Measurements from ENCODE around the gene ATP8B4. TPM values are rescaled to one million over a fixed set of nuclear protein-coding genes. Genes with fewer than 3 reads are reported as not detected.

ATP8B4 gene
- total RNA-seq, 6 experiments from 2014 or later = 0.31 to 1.6 (median 0.91) TPM

DNA sequence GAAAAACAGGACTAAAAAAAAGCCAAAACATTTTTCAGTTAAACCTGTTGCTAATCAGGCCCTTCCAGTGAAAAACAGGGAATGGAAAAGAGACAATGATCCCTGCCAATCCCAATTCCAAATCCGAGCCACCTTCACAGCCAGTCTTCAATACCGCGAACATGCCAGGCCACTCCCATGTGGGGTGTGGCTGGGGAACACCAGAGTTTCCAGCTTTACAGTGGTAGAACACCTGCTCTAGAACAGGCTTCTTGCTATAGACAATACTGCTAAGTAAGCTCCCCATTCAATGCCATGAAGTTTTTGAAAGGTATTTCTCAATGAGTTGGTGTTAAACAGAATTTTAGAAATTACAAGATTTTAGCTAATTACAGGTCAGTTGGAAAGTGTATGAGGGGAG, 228.3 kb downstream of the ATP8B4 start:
- no peak overlapping the region for H3K27ac Mint-ChIP-seq
- peaks cover 22% of the 10 kb centered on the region for H3K4me1 Mint-ChIP-seq (ENCODE audit: low read depth)
- DNase-seq = no peak
- no peaks in the 10 kb centered on the region; the same call in 1 of the 2 replicates for H3K27me3 Mint-ChIP-seq (ENCODE audit: insufficient read depth)
- no peaks in the 10 kb centered on the region; the same call in 1 of the 2 replicates for H3K36me3 Mint-ChIP-seq (ENCODE audit: low read depth)
- TF ChIP-seq, protein P1, sequence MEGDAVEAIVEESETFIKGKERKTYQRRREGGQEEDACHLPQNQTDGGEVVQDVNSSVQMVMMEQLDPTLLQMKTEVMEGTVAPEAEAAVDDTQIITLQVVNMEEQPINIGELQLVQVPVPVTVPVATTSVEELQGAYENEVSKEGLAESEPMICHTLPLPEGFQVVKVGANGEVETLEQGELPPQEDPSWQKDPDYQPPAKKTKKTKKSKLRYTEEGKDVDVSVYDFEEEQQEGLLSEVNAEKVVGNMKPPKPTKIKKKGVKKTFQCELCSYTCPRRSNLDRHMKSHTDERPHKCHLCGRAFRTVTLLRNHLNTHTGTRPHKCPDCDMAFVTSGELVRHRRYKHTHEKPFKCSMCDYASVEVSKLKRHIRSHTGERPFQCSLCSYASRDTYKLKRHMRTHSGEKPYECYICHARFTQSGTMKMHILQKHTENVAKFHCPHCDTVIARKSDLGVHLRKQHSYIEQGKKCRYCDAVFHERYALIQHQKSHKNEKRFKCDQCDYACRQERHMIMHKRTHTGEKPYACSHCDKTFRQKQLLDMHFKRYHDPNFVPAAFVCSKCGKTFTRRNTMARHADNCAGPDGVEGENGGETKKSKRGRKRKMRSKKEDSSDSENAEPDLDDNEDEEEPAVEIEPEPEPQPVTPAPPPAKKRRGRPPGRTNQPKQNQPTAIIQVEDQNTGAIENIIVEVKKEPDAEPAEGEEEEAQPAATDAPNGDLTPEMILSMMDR (IDR thresholded peaks at IDR 0.05) = no peak
- no peak overlapping the region for H3K4me3 Mint-ChIP-seq
- H3K9me3 Mint-ChIP-seq = no peaks in the 10 kb centered on the region

DNA sequence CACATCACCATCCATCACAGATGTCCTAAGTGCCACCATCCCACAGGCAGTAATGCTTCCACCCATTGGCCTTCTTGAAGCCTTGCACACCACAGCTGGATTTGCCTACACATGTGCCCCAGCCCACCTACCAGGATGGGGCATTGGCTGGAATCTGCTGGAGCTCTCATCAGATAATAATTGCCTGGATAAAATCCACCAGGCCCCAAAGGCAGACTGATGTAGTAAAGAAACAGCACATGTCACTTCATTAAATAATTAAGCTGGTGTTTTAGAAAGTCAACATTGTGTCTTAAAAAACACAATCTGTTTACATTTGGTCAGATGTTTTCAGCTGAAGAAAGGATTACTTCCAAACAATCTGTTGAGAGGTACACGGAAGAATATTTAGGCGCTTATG, 229.5 kb downstream of the ATP8B4 start:
- peaks cover 19% of the 10 kb centered on the region for H3K4me1 Mint-ChIP-seq (ENCODE audit: low read depth)
- no peak for DNase-seq
- H3K4me3 Mint-ChIP-seq = no peak overlapping the region
- no peak overlapping the region for H3K27ac Mint-ChIP-seq
- no peaks in the 10 kb centered on the region for H3K9me3 Mint-ChIP-seq
- H3K36me3 Mint-ChIP-seq (ENCODE audit: low read depth) = no peaks in the 10 kb centered on the region; the same call in 1 of the 2 replicates
- TF ChIP-seq, protein P1 (IDR thresholded peaks at IDR 0.05) = no peak
- H3K27me3 Mint-ChIP-seq (ENCODE audit: insufficient read depth) = peaks cover 4% of the 10 kb centered on the region

DNA sequence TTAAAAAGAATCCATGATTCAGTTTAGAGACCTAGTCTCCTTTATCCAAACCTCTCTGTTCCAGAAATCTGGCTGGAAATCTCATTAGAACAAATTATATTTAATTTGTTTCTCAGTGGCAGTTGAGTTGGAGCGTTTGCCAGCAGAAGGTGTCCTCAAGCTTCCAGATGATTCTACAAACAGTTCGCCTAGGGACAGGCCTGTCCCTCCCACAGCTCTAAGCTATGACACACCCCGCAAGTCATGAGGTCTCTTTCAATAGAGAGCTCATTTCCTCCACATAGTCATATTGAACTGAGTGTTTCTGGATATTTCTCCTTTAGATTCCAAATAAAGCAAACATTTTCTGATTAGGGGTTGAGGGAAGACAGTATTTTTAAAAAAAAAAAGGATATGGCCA, 230.3 kb downstream of the ATP8B4 start:
- H3K36me3 Mint-ChIP-seq (ENCODE audit: low read depth) = no peaks in the 10 kb centered on the region; the same call in 1 of the 2 replicates
- no peak overlapping the region for H3K27ac Mint-ChIP-seq
- no peak for DNase-seq

DNA sequence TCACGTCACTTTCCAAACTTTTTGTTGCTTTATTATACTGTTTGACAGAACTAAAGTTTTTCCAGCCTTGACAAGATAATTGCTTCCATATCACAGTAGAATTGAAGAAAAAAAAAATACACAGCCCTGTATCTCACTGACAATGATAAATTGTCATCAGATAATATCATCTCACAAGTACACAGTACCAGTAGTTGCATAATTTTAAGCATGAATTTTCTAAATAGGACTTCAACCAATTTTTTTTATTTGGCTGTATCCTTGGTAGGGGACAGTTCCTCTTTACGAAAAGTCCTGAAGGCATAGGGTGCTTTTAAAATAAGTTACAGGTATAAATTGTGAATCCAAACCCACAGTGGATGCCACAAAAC, 230.7 kb downstream of the ATP8B4 start:
- H3K9me3 Mint-ChIP-seq = no peaks in the 10 kb centered on the region
- no peak for DNase-seq
- peaks cover 19% of the 10 kb centered on the region for H3K4me1 Mint-ChIP-seq (ENCODE audit: low read depth)
- no peak overlapping the region for H3K4me3 Mint-ChIP-seq
- no peaks in the 10 kb centered on the region; the same call in 1 of the 2 replicates for H3K36me3 Mint-ChIP-seq (ENCODE audit: low read depth)
- no peak overlapping the region for H3K27ac Mint-ChIP-seq
- TF ChIP-seq, protein P1 (IDR thresholded peaks at IDR 0.05) = no peak
- peaks cover 4% of the 10 kb centered on the region for H3K27me3 Mint-ChIP-seq (ENCODE audit: insufficient read depth)

More for the DNA sequence above, 230.3 kb downstream of the ATP8B4 start:
- Mint-ChIP-seq H3K9me3 (no peaks in the 10 kb centered on the region), H3K27me3 (ENCODE audit: insufficient read depth) (peaks cover 4% of the 10 kb centered on the region), H3K4me3 (no peak overlapping the region), H3K4me1 (ENCODE audit: low read depth) (peaks cover 19% of the 10 kb centered on the region)
- TF ChIP-seq, protein P1 (IDR thresholded peaks at IDR 0.05) = no peak

DNA sequence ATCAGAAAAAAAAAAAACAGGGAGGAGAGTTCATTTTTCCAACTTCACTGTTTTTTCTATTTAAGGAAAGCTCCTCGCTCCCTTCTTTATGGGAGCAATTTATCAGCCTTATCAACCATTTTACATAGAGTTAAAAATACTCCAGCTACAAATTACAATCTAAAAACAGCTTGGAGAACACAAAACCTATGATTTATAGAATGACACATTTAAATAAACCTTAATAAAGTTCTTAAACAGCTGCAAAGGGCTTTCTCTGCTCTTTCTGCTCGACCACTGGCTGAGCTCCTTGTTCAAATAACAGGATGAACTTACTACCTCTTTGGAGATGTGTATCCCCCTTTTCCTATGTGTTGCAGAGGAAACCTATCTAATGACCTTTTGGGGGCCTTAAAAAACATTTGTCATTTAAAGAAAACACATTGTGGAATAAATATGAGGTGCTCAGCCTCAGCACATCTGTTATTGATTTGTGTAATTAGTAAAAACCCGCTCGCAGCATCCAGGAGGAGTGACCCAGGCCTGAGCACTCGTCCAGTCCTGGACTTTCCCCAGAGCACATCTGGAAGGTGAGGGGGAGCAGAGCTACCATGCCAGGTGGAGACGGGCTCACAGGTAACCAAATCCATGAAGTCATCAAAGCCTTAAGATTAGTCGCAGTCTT, 231.2 kb downstream of the ATP8B4 start:
- H3K9me3 Mint-ChIP-seq = no peaks in the 10 kb centered on the region
- H3K4me1 Mint-ChIP-seq (ENCODE audit: low read depth) = peaks cover 19% of the 10 kb centered on the region

More for the DNA sequence above, 231.2 kb downstream of the ATP8B4 start:
- H3K27me3 Mint-ChIP-seq (ENCODE audit: insufficient read depth) = peaks cover 4% of the 10 kb centered on the region
- TF ChIP-seq, protein P1 (IDR thresholded peaks at IDR 0.05) = no peak
- no peaks in the 10 kb centered on the region; the same call in 1 of the 2 replicates for H3K36me3 Mint-ChIP-seq (ENCODE audit: low read depth)
- no peak overlapping the region for H3K4me3 Mint-ChIP-seq
- no peak for DNase-seq
- no peak overlapping the region for H3K27ac Mint-ChIP-seq

Data from HFFc6 (cell line).